HG02571 (cell line): ENCODE results near the gene NUDT1.
A peak's percentile ranks its signal among the peaks of the same experiment; 100 is the strongest.

ENCODE experiments used
- ATAC-seq: cut with Tn5 transposase; IDR thresholded peaks from one replicate; pipeline ENCODE4 v1.9.1; 2021; ENCODE audit warnings: mild to moderate bottlenecking, moderate library complexity; ENCODE audit not compliant: unreplicated experiment

Gene NUDT1

DNA sequence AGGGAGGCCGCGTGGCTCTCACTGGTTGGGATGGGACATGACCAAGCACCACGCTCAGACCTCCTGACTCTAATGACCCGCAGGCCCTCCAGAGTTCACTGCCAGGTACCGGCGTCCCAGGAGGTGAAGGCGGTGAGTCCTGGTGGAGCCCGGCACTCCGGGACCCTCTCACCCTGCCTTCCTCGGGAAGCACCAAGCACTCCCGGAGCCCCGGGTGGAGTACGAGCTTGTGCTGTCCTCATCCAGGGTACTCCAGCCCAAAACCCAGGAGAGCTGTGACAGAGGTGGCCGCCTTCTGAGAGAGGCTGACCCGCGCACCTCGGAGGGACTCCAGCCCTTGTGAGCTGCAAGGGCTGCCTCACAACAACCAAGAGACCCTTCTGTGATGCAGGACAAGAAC is 18.7 kb upstream of the NUDT1 start:
- no peak for ATAC-seq

DNA sequence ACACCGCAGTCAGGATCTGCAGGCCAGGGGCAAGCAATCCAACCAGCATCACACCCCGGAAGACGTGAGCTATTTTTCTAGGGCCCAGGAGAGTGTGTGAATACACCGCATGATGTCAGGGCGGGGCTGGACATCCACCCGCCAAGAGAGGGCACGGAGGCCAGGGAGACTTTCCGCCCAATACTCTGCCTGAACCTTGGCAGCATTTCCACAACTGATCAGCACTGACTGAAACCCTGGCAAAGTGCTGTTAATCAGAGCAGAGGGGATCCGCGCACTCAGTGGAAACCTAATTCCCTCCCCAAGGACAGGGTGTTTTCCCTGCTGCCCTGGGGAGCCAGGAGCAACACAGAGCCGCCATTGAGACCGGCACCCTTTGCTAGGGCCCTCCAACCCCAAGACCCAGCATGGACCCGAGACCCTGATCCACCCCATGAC is 17.5 kb upstream of the NUDT1 start:
- ATAC-seq: no peak

DNA sequence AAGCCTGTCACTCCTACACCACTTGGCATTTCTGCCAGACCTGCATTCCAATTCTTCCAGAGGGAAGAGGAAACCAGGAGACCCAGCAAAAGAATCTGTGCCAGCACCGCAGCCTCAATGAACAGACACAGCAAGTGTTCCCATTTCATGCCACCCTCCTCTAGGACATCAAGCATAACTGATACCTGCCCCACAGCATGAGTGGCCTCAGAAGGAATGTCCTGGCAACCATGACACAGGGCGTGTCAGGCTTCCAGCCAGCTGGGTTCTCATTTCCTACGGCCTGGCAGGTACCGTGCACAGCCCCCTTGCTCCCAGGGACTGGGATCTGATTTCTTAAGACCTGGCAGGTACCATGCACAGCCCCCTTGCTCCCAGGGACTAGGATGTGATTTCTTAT is 17.1 kb upstream of the NUDT1 start:
- ATAC-seq: no peak

- no peak for ATAC-seq
Observed at GRCh38 chr7:2225336-2225735, 16.7 kb upstream of the NUDT1 start.

DNA sequence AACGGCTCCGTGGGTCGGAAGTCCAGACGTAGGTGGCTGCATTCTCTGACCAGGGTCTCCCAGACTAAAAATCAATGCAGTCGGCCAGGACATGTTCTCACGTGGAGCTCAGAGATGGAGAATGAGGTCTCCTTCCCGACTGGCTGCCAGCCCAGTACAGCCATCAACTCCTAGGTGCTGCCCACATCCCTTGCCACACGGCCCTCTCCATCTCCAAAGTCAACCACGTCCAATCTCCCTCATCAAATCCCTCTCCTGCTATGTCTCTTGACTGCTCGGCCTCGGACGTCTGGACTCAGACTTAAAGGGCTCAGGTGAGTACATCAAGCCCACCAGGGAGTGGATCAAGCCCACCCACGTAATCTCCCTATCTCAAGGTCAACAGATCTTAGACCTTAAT is 16.2 kb upstream of the NUDT1 start:
- ATAC-seq: no peak

DNA sequence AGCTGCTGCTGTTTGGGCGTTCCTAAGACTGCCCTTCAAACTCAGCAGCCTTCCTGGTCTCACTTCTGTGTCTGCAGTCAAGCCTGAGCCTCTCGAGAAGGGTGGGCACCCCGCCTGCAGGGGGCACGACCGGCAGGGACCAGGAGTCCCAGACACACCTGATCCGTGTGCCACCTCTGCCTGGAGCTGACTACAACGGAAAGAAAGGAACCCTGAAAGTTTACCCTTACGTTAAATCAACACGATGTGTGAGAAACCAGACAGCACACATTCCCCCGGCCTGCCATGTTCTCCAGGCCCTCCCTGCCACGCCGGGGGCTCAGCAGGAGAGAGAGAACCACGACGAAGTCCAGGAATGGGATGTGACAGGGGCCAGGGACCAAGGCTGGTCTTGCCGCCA is 14.3 kb upstream of the NUDT1 start:
- no peak for ATAC-seq

- ATAC-seq: no peak
Observed at GRCh38 chr7:2228921-2229320, 13.1 kb upstream of the NUDT1 start.

DNA sequence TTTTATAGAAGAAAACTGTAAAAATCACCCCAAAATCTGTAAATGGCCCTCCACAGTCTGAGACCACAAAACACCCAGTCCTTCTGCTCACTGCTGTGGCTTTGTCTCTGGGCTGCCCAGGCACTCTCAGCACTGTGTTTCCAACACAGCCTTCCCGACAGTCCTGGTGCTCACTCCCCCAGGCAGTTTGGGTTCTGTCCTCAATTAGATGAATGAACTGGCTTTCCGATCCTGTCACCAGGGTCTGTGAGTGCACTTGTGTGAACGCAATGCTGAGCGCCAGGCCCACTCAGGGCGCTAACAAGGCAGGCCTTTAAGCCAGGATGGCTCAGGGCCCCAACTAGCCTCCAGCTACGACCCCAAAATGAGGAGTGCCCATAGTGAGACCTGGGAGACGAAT is 12.6 kb upstream of the NUDT1 start:
- ATAC-seq: no peak

GRCh38 chr7:2230226-2230625 is 11.8 kb upstream of the NUDT1 start:
- ATAC-seq: no peak

DNA sequence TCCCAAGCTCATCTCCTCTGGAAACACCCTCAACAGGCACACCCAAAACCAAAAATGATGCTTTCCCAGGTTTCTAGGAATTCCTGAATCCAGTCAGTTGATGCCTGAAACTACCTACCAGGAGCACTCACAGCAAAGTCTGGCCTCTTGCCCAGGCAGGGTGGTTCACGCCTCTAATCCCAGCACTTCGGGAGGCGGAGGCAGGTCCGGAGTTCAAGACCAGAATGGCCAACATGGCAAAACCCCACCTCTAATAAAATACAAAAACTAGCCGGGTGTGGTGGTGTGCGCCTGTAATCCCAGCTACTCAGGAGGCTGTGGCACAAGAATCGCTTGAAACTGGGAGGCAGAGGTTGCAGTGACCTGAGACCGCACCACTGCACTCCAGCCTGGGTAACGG is 11.1 kb upstream of the NUDT1 start:
- ATAC-seq: no peak

GRCh38 chr7:2231992-2232765 is 9.8 kb upstream of the NUDT1 start:
- peak; percentile 24 for ATAC-seq

GRCh38 chr7:2232766-2233520 is 9.1 kb upstream of the NUDT1 start, which contains the start of gene MAD1L1:
Gene MAD1L1, minus strand, starts transcription at chr7:2232945. Its CDS starts 2,812 bp downstream, at chr7:2230133.
- peak; percentile 71 for ATAC-seq

- no peak for ATAC-seq
Observed at GRCh38 chr7:2233926-2234325, 8.1 kb upstream of the NUDT1 start.

DNA sequence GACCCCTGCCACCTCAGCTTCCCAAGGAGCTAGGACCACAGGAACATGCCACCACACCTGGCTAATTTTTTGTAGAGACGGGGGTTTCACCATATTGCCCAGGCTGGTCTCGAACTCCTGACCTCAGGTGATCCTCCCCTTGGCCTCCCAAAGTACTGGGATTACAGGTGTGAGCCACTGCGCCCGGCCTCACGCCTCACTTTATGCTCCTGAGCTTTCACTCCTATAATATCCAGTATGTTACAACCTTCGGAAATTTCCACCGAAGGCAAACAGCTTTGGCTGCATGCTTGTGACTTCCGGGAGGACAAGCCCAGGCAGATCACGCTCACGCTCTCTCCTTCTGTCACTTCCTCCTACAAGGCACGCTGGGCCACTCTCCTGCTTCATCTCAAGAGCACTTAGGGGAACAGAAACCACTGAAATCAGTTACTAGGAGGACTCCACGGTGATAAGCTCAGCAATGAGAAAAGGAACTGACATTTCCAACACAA is 4.9 kb upstream of the NUDT1 start:
- peak; percentile 51 for ATAC-seq

GRCh38 chr7:2239242-2239641 is 2.8 kb upstream of the NUDT1 start:
- no peak for ATAC-seq

DNA sequence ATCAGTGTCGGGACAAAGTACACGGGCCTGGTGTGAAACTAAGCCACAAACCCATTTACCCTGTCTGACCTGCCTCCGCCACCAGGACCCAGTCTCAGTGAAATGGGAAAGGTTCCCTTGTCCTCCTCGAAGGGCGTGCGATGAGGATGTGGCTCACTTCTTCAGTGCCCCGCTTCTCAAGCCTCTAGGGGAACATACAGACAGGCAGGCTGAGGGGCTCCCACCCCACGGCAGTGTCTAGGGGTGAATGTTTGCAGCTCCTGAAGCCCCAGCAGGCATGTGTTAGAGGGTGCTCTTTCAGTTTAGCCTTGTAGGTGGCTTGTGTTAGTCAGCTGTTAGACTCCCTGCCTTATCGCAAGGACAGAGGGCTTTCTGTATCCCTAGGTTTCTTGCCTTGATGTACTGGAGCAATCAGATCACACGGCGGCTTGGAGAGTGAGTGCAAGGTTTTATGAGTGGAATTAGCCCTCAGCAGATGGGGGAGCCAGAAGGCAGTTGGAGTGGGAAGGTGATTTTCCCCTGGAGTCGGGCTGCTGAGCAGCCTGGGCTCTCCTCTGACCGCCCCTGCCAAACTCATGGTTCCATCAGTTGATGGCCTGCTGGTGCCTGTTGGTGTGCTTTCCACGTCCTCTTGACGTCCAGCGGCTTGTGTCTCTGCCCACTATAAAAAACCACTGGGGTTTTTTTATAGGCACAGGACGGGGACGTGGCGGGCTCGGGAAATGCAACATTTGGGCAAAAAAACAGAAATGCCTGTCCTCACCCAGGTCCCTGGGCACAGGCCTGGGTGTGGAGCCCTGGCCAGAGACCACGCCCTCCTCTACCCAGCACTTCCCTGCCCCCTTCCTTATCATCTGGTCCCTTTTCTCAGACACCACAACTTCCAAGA is 759 bp downstream of the NUDT1 start:
- no peak for ATAC-seq

GRCh38 chr7:2243458-2243857 is 1.4 kb downstream of the NUDT1 start:
- no peak for ATAC-seq

DNA sequence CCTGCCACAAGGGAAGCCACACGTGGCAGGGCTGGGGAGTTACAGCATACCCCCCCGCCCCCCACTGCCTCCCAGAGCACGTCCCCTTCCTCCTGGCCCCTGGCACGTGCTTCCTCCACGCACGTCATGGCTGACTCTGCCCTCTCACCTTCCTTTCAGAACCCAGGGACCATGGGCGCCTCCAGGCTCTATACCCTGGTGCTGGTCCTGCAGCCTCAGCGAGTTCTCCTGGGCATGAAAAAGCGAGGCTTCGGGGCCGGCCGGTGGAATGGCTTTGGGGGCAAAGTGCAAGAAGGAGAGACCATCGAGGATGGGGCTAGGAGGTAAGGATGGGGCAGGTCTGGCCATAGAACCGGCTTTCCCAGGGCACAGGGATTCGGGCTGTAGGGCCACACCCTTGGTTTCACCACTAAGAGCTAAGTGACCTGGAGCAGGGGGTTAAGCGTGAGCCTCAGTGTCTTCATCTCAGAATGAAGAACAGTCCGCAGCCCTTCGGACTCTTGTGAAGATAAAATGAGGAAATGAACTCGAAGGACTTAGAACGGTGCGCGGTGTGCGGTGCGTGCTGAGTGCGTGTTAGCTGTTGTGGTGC is 2.5 kb downstream of the NUDT1 start:
- ATAC-seq: no peak

GRCh38 chr7:2245883-2246675 is 4.1 kb downstream of the NUDT1 start:
- ATAC-seq: no peak
